DMS79 treated with DMSO at 0.1 percent for 48 hours (cell line): ENCODE data around the gene ZDHHC22.
A peak's percentile ranks its signal among the peaks of the same experiment; 100 is the strongest.
"Not testable (repeated sequence)": the region's sequence is repeated elsewhere in the genome, so short reads cannot be mapped to it uniquely, and the experiment has no call there.

Experiments
- DNase-seq: peaks from one replicate; lab custom pipeline; 2025; lab: John Stamatoyannopoulos, UW

ZDHHC22 gene, protein sequence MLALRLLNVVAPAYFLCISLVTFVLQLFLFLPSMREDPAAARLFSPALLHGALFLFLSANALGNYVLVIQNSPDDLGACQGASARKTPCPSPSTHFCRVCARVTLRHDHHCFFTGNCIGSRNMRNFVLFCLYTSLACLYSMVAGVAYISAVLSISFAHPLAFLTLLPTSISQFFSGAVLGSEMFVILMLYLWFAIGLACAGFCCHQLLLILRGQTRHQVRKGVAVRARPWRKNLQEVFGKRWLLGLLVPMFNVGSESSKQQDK

DNA sequence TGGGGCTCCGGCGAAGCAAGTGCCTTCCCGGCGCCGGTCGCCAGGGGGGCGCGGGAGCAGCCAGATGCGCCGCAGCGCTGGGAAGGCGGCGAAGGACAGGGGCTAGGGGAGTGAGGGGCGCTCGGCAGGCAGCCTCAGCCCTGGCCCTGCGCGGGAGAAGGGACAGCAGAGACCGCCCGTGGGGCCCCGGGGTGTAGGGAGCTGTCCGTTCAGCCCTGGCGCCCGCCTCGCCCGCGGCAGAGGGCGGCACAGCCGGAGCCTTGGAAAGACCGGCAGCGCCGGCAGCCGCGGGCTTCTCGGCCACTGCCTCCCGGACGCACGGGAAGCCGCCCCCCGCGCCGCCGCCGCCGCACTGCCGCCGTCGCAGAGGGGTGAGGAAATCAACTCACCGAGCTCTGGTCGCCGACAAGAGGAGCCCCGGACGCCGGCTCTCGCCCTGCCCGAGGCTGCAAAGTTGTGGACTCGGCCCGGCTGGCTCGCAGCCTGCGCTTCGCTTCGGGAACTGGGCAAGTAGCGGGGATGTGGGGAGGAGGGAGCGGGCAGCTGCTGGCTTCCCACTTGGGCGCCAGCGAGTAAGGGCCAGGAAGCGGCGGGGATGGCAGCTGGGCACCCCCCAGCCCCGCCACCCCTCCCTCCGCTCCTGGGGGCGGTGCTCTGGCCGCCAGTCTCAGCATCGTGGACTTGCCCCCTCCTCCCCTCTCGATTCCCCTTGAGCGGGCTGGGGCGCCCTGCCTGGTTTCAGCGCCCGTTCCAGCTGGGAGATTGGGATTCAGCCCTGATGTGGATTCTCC lies at the start of gene ZDHHC22:
Gene ZDHHC22, minus strand, starts transcription at position 578 of the 791 bp plus-strand sequence. CDS start 2,053 bp downstream, outside the sequence.
- peak; percentile 89 for DNase-seq

DNA sequence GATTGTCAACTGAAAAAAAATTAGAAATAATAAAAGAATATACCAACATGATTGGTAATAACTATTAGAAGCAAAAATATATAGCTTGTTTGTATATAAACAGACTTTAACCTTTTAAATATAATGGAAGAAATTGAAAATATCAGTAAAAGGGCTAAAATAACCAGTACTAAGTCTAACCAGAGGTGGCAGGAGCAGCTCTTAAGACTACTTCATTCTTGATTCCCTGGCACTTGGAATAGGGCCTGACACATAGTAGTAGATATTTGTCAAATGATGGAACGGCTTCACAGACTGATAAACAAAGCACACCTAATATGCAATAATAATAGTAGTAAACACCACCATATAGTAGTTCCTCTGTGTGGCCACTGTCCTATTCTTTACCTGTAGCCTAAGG lies 49.4 kb upstream of the ZDHHC22 start:
- DNase-seq: no peak

DNA sequence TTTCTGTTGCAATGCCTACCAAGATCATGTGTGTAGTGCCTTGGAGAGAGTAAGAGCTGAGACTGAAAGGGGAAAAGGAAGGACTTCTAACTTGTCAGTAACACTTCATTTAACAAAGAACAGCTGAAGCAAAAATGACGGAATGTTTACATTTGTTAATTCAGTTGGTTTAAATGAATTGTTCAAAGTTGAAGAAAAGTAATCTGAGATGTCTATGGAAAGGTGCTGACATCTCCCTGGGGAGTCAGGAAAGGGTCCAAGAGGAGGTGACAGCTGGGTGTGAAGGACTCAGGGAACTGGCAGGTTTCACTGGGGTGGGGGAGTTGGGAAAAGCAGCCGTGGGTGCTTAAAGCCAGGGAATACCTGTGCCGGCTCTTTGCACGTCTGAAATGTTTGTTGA lies 47.9 kb upstream of the ZDHHC22 start:
- no peak for DNase-seq

DNA sequence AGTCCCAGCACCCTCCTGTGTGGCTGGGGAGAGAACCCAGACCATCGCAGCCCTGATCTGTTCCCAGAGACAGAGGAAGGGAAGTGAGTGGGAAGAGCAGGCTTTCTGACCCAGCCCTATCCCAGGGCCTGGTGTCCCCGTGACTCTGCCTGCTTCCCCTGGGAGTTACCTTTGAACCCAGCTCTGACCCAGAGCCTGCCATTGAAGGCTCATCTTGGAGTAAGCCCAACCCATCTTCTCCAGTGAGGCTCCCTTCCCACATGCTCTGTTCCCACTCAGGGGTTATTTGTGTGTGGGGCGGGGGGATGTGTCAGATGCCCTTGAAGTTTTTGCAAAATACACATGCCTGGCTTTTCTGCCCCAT lies 46.0 kb upstream of the ZDHHC22 start:
- no peak for DNase-seq

DNA sequence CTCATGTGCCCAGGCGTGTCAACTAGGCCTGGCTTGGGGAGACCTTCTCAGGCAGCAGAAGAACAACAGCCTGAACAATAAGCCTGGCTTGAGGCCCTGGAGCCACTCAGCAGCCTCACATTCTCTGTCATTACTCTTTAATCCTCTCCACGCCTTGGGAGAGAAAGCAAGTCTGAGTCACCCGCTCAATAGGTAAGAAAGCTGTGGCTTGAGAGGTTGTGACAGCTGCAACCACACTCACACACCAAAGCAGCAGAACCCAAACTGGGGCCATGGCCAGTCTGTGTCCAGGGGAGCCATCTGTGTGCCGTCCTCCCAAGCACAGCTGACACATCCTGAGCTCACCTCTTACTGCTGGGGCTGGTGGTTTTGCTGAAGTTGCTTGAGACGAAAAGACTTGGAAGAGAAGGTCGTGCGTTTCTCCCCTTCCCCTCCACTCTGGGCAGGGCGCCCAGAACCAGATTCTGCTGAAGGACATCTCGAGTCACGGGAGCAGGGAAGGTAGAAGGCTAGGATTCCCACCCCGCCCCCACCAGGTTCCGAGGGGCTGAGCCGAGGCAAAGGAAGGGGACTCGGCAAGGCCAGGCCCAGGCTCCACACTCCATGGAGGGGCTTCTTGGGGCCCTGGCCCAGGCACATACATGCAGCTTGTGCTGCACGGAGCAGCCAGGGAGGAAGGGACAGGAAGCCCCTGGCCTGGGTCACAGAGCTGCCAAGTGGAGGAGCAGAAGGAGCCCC lies 45.5 kb upstream of the ZDHHC22 start:
- peak; percentile 100 for DNase-seq

DNA sequence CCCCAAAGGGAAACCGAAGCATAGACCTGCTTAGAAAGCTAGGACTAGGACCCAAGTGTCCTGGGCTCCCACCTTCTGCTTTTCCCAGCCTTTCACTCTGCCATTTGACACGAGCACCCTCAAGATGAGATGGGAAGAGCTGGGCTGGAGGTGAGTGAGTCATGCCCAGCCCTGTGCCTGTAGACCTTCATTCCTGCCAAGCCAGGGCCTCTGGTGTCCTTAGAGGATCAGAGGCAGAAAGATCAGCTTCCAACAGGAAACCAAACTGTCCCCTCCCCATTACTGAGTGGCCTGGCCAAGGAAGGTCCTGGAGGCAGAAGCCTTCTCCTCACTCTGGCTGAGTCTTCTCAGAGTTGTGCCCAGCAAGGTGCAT lies 43.5 kb upstream of the ZDHHC22 start:
- DNase-seq: no peak

DNA sequence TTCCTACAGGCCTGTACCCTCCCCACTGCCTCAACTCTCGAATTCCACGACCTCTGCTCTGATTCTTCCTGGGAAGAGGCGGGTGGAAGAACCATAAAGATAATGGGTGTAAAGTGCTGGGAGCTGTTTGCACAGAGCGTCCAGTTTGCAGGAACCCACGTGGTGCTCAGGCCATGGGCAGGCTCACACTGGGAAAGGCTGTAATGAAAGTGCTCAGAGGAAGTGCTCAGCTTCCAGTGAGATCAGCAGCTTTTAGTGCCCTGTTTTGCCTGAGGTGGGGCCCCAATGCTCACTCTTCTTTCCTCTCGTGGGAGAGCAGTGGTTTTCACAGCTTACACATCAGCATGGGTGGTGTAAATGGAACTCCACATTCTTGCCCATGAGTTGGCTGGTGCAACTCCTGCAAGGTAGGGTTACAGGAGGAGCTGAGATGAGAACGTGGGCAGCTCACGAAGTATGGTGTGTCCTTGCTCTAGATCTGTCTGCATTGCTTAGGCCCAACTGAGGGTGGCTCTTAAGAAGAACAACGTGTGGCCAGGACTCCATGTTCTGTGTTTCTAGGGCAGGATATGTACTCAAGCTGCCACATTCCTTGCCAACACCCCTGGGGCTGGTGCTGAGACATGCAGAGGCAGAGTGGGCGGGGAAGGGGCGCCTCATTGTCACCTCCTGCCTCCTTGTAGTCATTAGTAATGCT lies 43.0 kb upstream of the ZDHHC22 start:
- DNase-seq: no peak

DNA sequence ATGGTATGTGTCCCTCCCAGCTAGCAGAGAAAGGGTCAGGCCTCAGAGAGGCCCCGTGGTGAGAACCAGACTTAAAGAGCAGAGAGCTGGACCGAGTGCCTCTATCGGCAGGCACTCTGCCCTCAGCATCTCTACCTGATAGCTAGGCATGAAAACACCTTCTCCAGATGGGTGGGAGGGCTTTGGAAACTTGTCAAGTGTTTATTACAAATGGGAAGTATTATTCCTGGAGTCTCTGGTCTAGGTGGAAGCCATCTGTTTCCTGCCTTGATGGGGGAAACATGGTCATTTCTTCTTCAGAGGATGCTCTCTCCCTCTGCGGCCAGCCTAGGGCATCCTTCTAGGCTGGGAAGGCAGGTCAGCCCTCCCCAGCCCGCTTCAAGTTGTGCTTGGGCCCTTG lies 42.3 kb upstream of the ZDHHC22 start:
- DNase-seq: no peak

DNA sequence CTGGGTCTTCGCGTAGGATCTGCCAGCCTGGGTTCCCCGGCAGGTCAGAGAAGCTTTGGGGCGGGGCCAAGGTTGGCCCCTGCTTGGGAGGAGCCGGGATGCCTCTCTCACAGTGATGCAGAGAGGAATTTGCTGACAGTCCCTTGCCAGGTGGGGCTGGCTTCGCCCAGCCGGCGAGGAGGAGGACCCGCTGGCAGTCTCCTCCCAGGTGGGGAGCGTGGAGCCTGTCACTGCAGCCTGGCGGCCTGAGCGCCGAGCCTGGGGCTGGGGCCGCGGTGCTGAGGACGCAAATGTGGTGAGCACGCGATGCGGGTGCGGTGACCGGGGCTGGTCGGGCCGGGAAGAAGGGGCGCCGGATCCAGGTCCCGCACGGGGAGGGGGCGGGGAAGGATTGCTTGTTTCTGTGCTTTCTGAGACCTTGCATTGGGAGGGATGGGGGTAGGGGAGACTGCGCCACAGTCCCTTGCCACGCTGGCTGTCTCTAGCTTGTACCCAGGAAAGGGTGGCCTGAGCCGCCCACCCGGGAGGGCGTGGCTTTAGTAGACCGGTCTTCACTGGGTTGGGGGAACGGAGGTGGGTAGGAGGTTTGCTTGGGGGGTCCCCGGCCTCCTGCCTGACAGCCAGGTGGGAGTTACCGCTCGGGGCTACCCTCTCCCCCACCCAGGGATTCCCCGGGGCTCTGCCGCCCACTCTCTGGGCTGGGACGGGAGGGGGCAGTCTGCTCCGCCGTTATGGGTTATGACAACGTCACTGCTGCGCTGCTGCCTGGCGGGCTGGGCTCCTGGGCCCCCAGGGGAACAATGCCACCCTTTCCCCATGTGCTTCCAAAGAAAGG lies 40.2 kb upstream of the ZDHHC22 start, which contains the start of gene TMEM63C:
Gene TMEM63C, plus strand, starts transcription at position 196 of the 835 bp plus-strand sequence. CDS start 37,016 bp downstream, outside the sequence.
- peak; percentile 99 for DNase-seq

DNA sequence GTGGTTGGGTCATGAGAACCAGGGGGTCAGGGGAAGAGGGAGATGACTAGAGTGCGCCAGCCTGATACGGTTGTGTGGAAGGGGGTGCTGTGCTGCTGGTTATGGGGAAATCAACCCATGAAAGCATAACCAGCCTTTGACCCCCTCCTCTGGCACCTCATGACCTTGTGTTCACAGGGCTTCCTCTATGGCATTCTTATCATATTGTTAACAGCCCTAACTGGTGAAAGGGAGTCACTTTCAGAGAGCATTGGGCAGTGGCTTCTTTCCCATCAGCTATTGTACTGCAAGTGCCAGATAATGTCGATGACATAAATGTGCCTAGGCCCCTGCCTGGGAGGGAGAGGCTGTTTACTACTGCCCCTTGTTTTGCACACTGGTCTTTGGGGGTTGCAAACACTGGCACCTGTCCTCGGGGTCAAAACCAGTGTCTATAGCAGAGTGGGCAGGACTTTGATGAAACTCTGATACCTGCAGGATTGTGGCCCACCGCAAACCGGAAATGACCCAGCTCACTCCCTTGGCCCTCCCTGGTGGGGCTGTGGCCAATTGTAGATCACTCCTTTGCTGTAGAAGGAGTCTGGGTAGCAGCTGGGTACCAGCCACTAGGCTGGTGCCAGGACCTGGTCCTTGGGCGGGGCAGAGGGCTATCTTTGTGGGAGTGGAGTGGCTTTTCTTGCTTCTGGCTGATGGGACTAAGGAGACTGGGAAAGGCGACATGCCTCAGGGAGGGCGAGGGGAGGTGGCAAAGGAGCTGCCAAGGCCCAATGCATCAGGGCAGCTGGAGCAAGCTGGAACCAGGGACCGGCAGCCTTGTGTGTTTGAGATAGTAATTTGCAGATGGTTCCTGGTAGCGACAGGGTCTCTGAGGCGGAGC lies 39.4 kb upstream of the ZDHHC22 start:
- DNase-seq: no peak

DNA sequence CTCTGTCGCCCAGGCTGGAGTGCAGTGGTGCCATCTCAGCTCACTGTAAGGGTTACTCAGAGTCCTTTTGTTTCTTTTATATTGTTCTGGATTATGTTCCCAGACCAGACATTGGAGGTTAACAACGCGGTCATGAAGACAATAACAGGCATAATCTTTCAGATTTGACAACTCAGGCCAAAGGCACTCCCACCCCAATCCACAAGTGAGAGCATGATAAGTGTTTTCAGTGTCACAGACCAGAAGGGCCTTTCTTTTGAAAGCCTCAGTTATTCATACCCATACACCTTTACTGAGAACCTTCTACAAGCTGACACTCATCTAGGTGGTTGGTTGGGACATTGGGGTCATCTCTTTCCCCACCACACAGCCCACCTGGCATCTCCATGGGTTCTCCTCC lies 37.1 kb upstream of the ZDHHC22 start:
- no peak for DNase-seq

DNA sequence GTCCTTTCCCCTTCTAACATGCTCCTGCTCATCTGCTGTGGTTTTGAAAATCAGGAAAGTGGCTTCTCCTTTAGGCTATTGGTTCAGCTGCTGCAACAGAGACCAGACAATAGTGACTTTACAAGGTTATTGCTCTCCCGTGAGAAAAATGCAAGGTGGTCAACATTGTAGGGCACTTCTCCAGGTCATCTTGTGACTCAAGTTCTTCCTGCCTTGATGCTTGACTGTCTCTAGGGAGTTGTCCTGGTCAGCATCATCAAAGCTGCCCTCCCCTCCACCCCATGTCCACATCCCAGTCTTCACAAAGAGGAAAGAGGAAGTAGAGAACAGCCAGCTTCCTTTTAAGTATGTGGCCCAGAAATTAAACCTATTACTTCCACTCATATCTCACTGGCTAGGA lies 36.1 kb upstream of the ZDHHC22 start:
- peak; percentile 35 for DNase-seq

DNA sequence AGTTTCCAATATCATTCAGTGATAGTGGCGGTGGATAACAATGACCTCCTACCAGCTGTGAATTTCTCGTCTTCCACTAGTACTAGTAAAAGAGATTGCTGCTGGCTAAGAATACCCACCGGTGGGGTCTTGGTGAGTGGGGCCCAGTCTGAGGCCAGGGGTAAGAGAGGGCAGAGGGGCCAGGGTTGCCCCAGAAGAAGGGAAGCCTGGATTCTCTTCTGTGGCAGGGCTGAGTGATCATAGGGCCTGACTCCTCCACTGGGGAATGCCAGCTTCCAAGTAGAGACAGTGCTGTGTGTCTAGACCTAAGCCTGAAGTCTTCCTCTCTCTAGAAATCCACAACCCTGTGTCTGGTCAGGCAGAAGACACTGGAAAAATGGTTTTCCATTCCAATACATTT lies 34.3 kb upstream of the ZDHHC22 start:
- no peak for DNase-seq

DNA sequence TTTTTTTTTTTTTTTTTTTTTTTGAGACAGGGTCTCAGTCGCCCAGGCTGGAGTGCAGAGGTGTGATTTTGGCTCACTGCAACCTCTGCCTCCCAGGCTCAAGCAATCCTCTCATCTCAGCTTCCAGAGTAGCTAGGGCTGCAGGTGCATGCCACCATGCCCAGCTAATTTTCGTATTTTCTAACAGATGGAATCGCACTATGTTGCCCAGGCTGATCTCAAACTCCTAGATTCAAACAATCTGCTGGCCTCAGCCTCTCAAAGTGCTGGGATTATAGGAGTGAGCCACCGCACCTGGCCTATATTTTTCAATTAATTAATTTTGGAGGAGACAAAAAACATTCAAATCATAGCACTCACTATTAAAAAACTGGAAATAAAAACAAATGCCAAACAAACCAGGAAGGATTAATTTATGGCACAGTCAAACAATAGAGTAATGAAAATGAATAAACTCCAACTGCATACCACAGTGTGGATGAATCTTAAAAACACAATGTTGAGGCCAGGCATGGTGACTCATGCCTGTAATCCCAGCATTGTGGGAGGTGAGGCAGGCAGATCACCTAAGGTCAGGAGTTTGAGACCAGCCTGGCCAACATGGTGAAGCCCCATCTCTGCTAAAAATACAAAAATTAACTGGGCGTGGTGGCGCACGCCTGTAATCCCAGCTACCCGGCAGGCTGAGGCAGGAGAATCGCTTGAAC lies 32.5 kb upstream of the ZDHHC22 start:
- DNase-seq: not testable (repeated sequence)

DNA sequence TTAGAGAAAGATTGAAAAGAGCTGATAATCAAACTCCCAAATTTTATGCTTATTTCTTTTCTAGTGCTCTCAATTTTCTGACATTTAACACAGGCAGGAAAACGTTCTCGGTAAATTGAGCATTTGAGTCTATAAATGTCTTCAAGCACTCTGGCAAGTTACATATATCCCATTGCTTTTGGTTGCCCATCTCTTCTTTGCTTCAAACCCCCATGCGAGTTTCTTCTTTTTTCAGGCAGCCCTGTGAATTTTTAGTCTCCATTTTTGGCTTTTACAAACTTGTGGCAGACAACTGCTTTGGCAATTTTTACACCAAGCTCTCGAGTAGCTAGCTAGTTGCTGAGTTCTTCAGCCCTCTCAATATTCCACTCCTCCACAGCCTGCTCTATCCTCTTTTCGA lies 31.3 kb upstream of the ZDHHC22 start:
- DNase-seq: no peak

DNA sequence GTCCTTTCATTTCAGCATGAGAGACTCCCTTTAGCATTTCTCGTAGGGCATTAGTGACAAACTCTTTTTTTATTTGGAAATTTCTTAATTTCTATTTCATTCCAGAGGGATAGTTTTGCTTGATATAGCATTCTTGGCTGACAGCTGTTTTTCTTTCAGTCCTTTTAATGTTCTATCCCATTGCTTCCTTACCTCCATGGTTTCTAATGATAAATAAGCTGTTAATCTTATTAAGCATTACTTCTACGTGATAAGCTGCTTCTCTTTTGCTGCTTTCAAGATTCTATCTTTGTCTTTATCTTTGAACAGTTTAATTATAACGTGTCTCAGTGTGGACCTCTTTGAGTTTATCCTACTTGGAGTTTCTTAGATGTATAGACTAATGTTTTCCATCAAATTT lies 28.5 kb upstream of the ZDHHC22 start:
- no peak for DNase-seq

DNA sequence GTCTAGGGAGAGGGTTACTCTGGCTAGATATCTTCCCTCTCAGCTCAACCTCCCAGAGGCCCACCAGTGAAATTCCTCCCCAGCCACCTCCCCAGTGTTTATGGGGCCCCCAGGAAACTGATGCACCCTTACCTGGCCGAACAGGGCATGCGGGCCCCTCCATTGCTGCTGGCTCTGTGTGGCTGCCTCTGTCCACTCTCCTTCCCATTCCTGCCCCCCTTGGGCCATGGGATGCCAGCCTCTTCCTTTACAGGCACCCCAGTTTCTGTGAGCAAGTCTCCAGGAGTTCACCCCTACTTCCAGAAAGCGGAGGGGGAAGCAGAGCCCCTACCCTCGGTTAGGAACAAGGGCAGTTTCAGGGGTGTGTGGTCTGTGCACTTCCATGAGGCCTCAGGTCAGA lies 19.4 kb upstream of the ZDHHC22 start:
- DNase-seq: no peak

DNA sequence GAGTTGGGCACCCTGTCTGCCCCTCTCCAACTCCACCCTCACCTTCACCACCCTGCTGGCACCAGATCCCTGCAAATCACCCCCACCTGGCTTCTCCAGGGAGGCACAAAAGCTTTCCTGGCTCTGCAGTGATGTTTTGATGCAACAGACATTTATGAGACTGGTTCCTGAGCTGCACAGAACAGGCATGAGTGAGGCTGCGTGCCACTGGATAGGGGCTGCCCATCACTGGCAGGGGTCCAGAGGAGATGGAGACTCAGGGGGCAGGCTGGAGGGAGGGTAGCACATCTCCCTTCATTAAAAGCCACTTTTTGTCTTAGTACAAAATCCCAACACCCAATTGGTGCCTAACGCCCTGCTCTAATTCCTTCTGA lies 17.3 kb upstream of the ZDHHC22 start:
- peak; percentile 81 for DNase-seq

DNA sequence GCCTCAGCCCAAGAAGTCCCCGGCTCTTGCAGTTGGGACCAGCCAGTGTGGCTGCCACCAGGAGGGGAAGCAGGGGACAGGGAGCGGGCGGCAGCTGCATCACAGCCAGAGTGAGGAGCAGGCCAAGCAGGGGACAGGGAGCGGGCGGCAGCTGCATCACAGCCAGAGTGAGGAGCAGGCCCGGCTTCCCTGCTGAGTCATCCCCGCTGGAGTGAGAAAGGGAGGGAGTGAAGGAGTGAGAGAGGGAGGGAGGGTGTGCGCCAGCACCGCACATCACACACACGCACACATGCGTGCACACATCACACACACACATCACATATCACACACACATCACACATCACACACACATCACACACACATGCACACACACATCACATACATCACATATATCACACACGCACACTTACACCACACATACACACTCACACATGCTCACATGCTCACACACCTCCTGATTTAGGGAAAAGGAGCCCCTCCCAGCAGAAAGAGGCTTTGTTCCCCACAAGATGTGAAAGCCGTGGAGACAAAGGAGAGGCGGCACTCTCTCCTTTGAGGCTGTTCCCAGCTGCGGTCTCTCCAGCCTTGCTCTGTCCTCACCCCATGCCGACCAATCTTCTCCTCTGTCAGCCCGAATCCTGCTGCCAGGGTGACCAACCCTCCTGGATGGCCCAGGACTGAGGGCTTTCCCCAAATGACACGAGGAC lies 16.7 kb upstream of the ZDHHC22 start:
- peak; percentile 91 for DNase-seq
